ENCODE measurements around the gene DHRS13. TPM values are rescaled to one million over a fixed set of nuclear protein-coding genes. Genes with fewer than 3 reads are reported as not detected.

Gene DHRS13
- polyA plus RNA-seq, 1 donor from 2014 or later: 91.1 TPM

GRCh38 chr17:28892024-28892423 lies 10.9 kb downstream of the DHRS13 start:
- Histone ChIP-seq H3K36me3 (ENCODE audit: insufficient read depth, low read length) (no peaks in the 10 kb centered on the region), H3K9me3 (ENCODE audit: low read length) (no peaks in the 10 kb centered on the region), H3K79me2 (replicated peaks; ENCODE audit: insufficient read depth, low read length) (peaks cover 25% of the 10 kb centered on the region), H3F3A (ENCODE audit: insufficient read depth, low read length, poor library complexity, severe bottlenecking) (no peaks in the 10 kb centered on the region), H3K27me3 (ENCODE audit: insufficient read depth, low read depth, low read length) (no peaks in the 10 kb centered on the region), H3K4me2 (ENCODE audit: low read length) (no peak overlapping the region), H3K9ac (ENCODE audit: low read length) (no peak overlapping the region), H3K4me3 (ENCODE audit: low read length) (no peak overlapping the region), H4K20me1 (ENCODE audit: insufficient read depth) (no peaks in the 10 kb centered on the region), H3K9me2 (ENCODE audit: insufficient read depth, low read length) (no peaks in the 10 kb centered on the region), H3K27ac (ENCODE audit: low read length) (no peak overlapping the region), H2AFZ (ENCODE audit: low read depth, low read length) (no peak overlapping the region)
- TF ChIP-seq, protein P1, sequence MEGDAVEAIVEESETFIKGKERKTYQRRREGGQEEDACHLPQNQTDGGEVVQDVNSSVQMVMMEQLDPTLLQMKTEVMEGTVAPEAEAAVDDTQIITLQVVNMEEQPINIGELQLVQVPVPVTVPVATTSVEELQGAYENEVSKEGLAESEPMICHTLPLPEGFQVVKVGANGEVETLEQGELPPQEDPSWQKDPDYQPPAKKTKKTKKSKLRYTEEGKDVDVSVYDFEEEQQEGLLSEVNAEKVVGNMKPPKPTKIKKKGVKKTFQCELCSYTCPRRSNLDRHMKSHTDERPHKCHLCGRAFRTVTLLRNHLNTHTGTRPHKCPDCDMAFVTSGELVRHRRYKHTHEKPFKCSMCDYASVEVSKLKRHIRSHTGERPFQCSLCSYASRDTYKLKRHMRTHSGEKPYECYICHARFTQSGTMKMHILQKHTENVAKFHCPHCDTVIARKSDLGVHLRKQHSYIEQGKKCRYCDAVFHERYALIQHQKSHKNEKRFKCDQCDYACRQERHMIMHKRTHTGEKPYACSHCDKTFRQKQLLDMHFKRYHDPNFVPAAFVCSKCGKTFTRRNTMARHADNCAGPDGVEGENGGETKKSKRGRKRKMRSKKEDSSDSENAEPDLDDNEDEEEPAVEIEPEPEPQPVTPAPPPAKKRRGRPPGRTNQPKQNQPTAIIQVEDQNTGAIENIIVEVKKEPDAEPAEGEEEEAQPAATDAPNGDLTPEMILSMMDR (IDR thresholded peaks at IDR 0.05; ENCODE audit: poor library complexity, severe bottlenecking): no peak
- TF ChIP-seq RAD21 (conservative IDR thresholded peaks at IDR 0.05) (no peak), TAF1 (IDR thresholded peaks at IDR 0.05; ENCODE audit: low read depth) (no peak), SMC3 (conservative IDR thresholded peaks at IDR 0.05; ENCODE audit: poor library complexity) (no peak), POLR2AphosphoS5 (IDR thresholded peaks at IDR 0.05) (no peak), REST (IDR thresholded peaks at IDR 0.05; ENCODE audit: borderline replicate concordance) (no peak), MXI1 (conservative IDR thresholded peaks at IDR 0.05; ENCODE audit: poor library complexity, severe bottlenecking) (no peak), EZH2 (IDR thresholded peaks at IDR 0.05; ENCODE audit: borderline replicate concordance, insufficient read depth, low read length, poor library complexity, severe bottlenecking) (no peak), EP300 (conservative IDR thresholded peaks at IDR 0.05; ENCODE audit: poor library complexity, severe bottlenecking) (no peak)

GRCh38 chr17:28891201-28891600 lies 11.7 kb downstream of the DHRS13 start:
- no peaks in the 10 kb centered on the region for H3K27me3 ChIP-seq (ENCODE audit: insufficient read depth, low read depth, low read length)

More at GRCh38 chr17:28891201-28891600, 11.7 kb downstream of the DHRS13 start:
- Histone ChIP-seq H3K27ac (ENCODE audit: low read length) (no peak overlapping the region), H3K9ac (ENCODE audit: low read length) (no peak overlapping the region), H3K4me3 (ENCODE audit: low read length) (no peak overlapping the region), H3F3A (ENCODE audit: insufficient read depth, low read length, poor library complexity, severe bottlenecking) (no peaks in the 10 kb centered on the region), H3K4me2 (ENCODE audit: low read length) (no peak overlapping the region), H4K20me1 (ENCODE audit: insufficient read depth) (no peaks in the 10 kb centered on the region), H3K36me3 (ENCODE audit: insufficient read depth, low read length) (no peaks in the 10 kb centered on the region), H2AFZ (ENCODE audit: low read depth, low read length) (no peak overlapping the region), H3K9me3 (ENCODE audit: low read length) (no peaks in the 10 kb centered on the region), H3K79me2 (replicated peaks; ENCODE audit: insufficient read depth, low read length) (peaks cover 18% of the 10 kb centered on the region), H3K9me2 (ENCODE audit: insufficient read depth, low read length) (no peaks in the 10 kb centered on the region)
- TF ChIP-seq, protein P1 (IDR thresholded peaks at IDR 0.05; ENCODE audit: poor library complexity, severe bottlenecking): no peak
- TF ChIP-seq POLR2AphosphoS5 (IDR thresholded peaks at IDR 0.05): no peak
- no peak for TF ChIP-seq EP300 (conservative IDR thresholded peaks at IDR 0.05; ENCODE audit: poor library complexity, severe bottlenecking)
- TF ChIP-seq REST (IDR thresholded peaks at IDR 0.05; ENCODE audit: borderline replicate concordance): no peak
- no peak for TF ChIP-seq RAD21 (conservative IDR thresholded peaks at IDR 0.05)
- no peak for TF ChIP-seq EZH2 (IDR thresholded peaks at IDR 0.05; ENCODE audit: borderline replicate concordance, insufficient read depth, low read length, poor library complexity, severe bottlenecking)
- TF ChIP-seq TAF1 (IDR thresholded peaks at IDR 0.05; ENCODE audit: low read depth): no peak
- TF ChIP-seq SMC3 (conservative IDR thresholded peaks at IDR 0.05; ENCODE audit: poor library complexity): no peak
- TF ChIP-seq MXI1 (conservative IDR thresholded peaks at IDR 0.05; ENCODE audit: poor library complexity, severe bottlenecking): no peak
